ENCODE data around the gene STAT3. TPM values are rescaled to one million over a fixed set of nuclear protein-coding genes. Genes with fewer than 3 reads are reported as not detected.

Gene STAT3
- total and polyA plus RNA-seq, 2 donors (not counting 3 experiments of a cell fraction or from before 2014, with no cell fraction given): 59.1 to 124 TPM

DNA sequence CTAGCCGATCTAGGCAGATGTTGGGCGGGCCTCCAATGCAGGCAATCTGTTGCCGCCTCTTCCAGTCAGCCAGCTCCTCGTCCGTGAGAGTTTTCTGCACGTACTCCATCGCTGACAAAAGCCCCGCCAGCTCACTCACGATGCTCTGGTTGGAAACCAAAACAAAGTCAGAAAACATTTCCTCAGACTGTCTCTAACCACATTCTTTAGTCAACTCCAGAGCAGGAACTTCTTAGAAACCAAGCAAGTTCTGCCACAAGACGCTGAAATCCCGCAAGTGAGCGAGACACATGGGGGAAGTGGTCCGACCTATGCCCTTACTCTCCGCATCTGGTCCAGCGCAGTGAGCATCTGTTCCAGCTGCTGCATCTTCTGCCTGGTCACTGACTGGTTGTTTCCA is 50.8 kb downstream of the STAT3 start:
- TF ChIP-seq EZH2 (IDR thresholded peaks at IDR 0.05; ENCODE audit: borderline replicate concordance, low read depth, low read length, severe bottlenecking): no peak
- dilution Hi-C loops (cut with MboI; ENCODE audit: extremely low pct_ligation_motif_present, low sequenced_read_pairs) (loop anchor here (25.0 kb wide), 1 partner anchor 175 kb away; no protein-coding TSS in a partner anchor), intact Hi-C loops (cut with micrococcal nuclease) (no loop called here)
- Histone ChIP-seq H3K36me3 (ENCODE audit: control insufficient read depth in 2 of 2, extremely low read depth in 1 of 2, insufficient read depth in 2 of 2, low read length in 2 of 2) (peaks cover 22 to 32% of the 10 kb centered on the region in 2 experiments), H3K27ac (ENCODE audit: insufficient read depth, low read depth, low read length) (no peak overlapping the region), H2AFZ (ENCODE audit: low read depth, low read length) (no peak overlapping the region), H3K79me2 (ENCODE audit: control insufficient read depth, insufficient read depth, low read length) (peaks cover 3% of the 10 kb centered on the region), H3K27me3 (ENCODE audit: control insufficient read depth in 2 of 2, insufficient read depth in 2 of 2, low read length in 2 of 2) (no peaks in the 10 kb centered on the region), H3K4me2 (ENCODE audit: insufficient read depth, low read length) (no peak overlapping the region), H3K9me3 (replicated peaks; ENCODE audit: control insufficient read depth, insufficient read depth, low read length) (no peaks in the 10 kb centered on the region), H4K20me1 (replicated peaks; ENCODE audit: control insufficient read depth, extremely low read depth, insufficient read depth, low read length) (no peaks in the 10 kb centered on the region), H3K9me1 (replicated peaks; ENCODE audit: control insufficient read depth, extremely low read depth, insufficient read depth, low read length) (no peaks in the 10 kb centered on the region), H3K4me3 (replicated peaks in 1 of 3; ENCODE audit: insufficient read depth in 1 of 3, low read depth in 1 of 3, low read length in 3 of 3) (no peak overlapping the region), H3K9ac (replicated peaks; ENCODE audit: extremely low read depth, insufficient read depth, low read length) (no peak overlapping the region), H3K4me1 (ENCODE audit: control insufficient read depth, extremely low read depth, insufficient read depth, low read length) (peaks cover 14% of the 10 kb centered on the region)
- ChIA-PET POLR2A (no interaction called here), CTCF (no interaction called here)
- no TSS peak for BruUV-seq (replicated peaks)
- FAIRE-seq: no peak
- DNase-seq (ENCODE audit: low read depth, low spot score): no peak

DNA sequence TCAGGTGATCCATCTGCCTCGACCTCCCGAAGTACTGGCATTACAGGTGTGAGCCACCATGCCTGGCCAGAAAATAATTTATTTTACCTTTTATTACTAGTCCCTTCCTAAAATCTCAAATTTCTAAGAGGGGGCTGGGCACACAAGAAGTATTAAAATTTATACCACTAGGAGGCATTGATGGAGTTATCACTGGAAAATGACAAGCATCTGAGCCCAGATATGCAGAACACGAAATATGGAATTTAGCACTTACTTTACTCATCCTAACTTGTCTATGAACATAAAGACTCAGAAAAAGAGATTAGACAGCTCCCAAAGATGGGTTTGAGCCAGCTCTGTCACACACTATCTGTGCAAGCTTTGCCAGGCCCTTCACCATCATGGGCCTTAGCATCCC is 53.6 kb downstream of the STAT3 start:
- H3K4me1 ChIP-seq (ENCODE audit: control insufficient read depth, extremely low read depth, insufficient read depth, low read length): peaks cover 4% of the 10 kb centered on the region
- no peak for DNase-seq (ENCODE audit: low read depth, low spot score)
- H3K9me1 ChIP-seq (replicated peaks; ENCODE audit: control insufficient read depth, extremely low read depth, insufficient read depth, low read length): no peaks in the 10 kb centered on the region
- POLR2A ChIA-PET: no interaction called here
- peaks cover 27 to 39% of the 10 kb centered on the region in 2 experiments for H3K36me3 ChIP-seq (ENCODE audit: control insufficient read depth in 2 of 2, extremely low read depth in 1 of 2, insufficient read depth in 2 of 2, low read length in 2 of 2)
- peaks cover 1% of the 10 kb centered on the region for H3K79me2 ChIP-seq (ENCODE audit: control insufficient read depth, insufficient read depth, low read length)
- TF ChIP-seq, protein P1, sequence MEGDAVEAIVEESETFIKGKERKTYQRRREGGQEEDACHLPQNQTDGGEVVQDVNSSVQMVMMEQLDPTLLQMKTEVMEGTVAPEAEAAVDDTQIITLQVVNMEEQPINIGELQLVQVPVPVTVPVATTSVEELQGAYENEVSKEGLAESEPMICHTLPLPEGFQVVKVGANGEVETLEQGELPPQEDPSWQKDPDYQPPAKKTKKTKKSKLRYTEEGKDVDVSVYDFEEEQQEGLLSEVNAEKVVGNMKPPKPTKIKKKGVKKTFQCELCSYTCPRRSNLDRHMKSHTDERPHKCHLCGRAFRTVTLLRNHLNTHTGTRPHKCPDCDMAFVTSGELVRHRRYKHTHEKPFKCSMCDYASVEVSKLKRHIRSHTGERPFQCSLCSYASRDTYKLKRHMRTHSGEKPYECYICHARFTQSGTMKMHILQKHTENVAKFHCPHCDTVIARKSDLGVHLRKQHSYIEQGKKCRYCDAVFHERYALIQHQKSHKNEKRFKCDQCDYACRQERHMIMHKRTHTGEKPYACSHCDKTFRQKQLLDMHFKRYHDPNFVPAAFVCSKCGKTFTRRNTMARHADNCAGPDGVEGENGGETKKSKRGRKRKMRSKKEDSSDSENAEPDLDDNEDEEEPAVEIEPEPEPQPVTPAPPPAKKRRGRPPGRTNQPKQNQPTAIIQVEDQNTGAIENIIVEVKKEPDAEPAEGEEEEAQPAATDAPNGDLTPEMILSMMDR (IDR thresholded peaks at IDR 0.05; ENCODE audit: extremely low read depth in 1 of 2, insufficient read depth in 1 of 2, low read depth in 1 of 2, low read length in 2 of 2): peak in 1 of 2 donors; percentile 3
- no peak for TF ChIP-seq POLR2AphosphoS5 (IDR thresholded peaks at IDR 0.05; ENCODE audit: insufficient read depth, low read depth, low read length)
- TF ChIP-seq MYC (IDR thresholded peaks at IDR 0.05; ENCODE audit: low read depth, low read length): no peak
- TF ChIP-seq, protein P2, sequence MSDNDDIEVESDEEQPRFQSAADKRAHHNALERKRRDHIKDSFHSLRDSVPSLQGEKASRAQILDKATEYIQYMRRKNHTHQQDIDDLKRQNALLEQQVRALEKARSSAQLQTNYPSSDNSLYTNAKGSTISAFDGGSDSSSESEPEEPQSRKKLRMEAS (IDR thresholded peaks at IDR 0.05; ENCODE audit: insufficient read depth, insufficient read length): no peak
- peak; percentile 63 for FAIRE-seq
- H3K4me3 ChIP-seq (replicated peaks in 1 of 3; ENCODE audit: insufficient read depth in 1 of 3, low read depth in 1 of 3, low read length in 3 of 3): no peak overlapping the region
- no peak overlapping the region for H3K9ac ChIP-seq (replicated peaks; ENCODE audit: extremely low read depth, insufficient read depth, low read length)
- no peaks in the 10 kb centered on the region for H3K9me3 ChIP-seq (replicated peaks; ENCODE audit: control insufficient read depth, insufficient read depth, low read length)
- intact Hi-C loops (cut with micrococcal nuclease): no loop called here
- no peak overlapping the region for H3K4me2 ChIP-seq (ENCODE audit: insufficient read depth, low read length)
- H2AFZ ChIP-seq (ENCODE audit: low read depth, low read length): no peak overlapping the region
- dilution Hi-C loops (cut with MboI; ENCODE audit: extremely low pct_ligation_motif_present, low sequenced_read_pairs): loop anchor here (25.0 kb wide), 1 partner anchor 178 kb away; no protein-coding TSS in a partner anchor
- no TSS peak for BruUV-seq (replicated peaks)
- CTCF ChIA-PET: interaction anchor here (1.1 to 1.6 kb wide), 3 partner anchors 20 to 73 kb away, joined by 3 to 7 read pairs (median 3); no protein-coding TSS in a partner anchor
- no peaks in the 10 kb centered on the region for H4K20me1 ChIP-seq (replicated peaks; ENCODE audit: control insufficient read depth, extremely low read depth, insufficient read depth, low read length)
- H3K27ac ChIP-seq (ENCODE audit: insufficient read depth, low read depth, low read length): no peak overlapping the region
- H3K27me3 ChIP-seq (ENCODE audit: control insufficient read depth in 2 of 2, insufficient read depth in 2 of 2, low read length in 2 of 2): no peaks in the 10 kb centered on the region
